HG03196 (cell line): Measurements from ENCODE around the gene YWHAE.
"Not testable (repeated sequence)": the region's sequence is repeated elsewhere in the genome, so short reads cannot be mapped to it uniquely, and the experiment has no call there.

Experiments
- ATAC-seq: cut with Tn5 transposase; IDR thresholded peaks from one replicate; pipeline ENCODE4 v1.9.1; 2021; ENCODE audit not compliant: unreplicated experiment

YWHAE gene

GRCh38 chr17:1374431-1375177 is 25.4 kb downstream of the YWHAE start:
- no peak for ATAC-seq

GRCh38 chr17:1373707-1374237 is 26.2 kb downstream of the YWHAE start:
- no peak for ATAC-seq

GRCh38 chr17:1372618-1373017 is 27.4 kb downstream of the YWHAE start:
- no peak for ATAC-seq

- no peak for ATAC-seq
Measured at GRCh38 chr17:1371893-1372590, 28.0 kb downstream of the YWHAE start.

GRCh38 chr17:1368588-1368987 is 31.4 kb downstream of the YWHAE start:
- ATAC-seq, result no peak

GRCh38 chr17:1367351-1367745 is 32.7 kb downstream of the YWHAE start:
- no peak for ATAC-seq

GRCh38 chr17:1366234-1366633 is 33.8 kb downstream of the YWHAE start:
- ATAC-seq, result no peak

- ATAC-seq, result no peak
Measured at GRCh38 chr17:1365445-1366039, 34.5 kb downstream of the YWHAE start.

GRCh38 chr17:1362964-1363363 is 37.1 kb downstream of the YWHAE start:
- no peak for ATAC-seq

- ATAC-seq, result no peak
Measured at GRCh38 chr17:1362065-1362848, 37.8 kb downstream of the YWHAE start.

GRCh38 chr17:1360975-1361374 is 39.0 kb downstream of the YWHAE start:
- no peak for ATAC-seq

- ATAC-seq, result not testable (repeated sequence)
Measured at GRCh38 chr17:1360315-1360714, 39.7 kb downstream of the YWHAE start.

GRCh38 chr17:1354030-1354429 is 46.0 kb downstream of the YWHAE start:
- no peak for ATAC-seq

- ATAC-seq, result not testable (repeated sequence)
Measured at GRCh38 chr17:1352530-1352929, 47.5 kb downstream of the YWHAE start.

- ATAC-seq, result no peak
Measured at GRCh38 chr17:1351971-1352370, 48.1 kb downstream of the YWHAE start.

GRCh38 chr17:1351275-1351674 is 48.7 kb downstream of the YWHAE start:
- no peak for ATAC-seq

GRCh38 chr17:1347589-1348323 is 52.3 kb downstream of the YWHAE start:
- no peak for ATAC-seq

- no peak for ATAC-seq
Measured at GRCh38 chr17:1344521-1344920, 55.5 kb downstream of the YWHAE start.

GRCh38 chr17:1343554-1343953 is 56.5 kb downstream of the YWHAE start:
- no peak for ATAC-seq

- no peak for ATAC-seq
Measured at GRCh38 chr17:1340371-1340770, 59.7 kb downstream of the YWHAE start.
